ENCODE data around the gene DGKQ.

DNA sequence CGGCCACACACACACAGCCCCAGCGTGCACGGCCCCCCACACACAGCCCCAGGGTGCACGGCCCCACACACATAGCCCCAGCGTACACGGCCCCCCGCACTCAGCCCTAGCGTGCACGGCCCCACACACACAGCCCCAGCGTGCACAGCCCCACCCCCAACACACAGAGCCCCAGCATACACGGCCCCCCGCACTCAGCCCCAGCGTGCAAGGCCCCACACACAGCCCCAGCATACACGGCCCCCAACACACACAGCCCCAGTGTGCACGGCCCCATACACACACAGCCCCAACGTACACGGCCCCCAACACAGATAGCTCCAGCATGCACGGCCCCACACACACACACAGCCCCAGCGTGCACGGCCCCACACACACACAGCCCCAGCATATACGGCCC is 58.8 kb downstream of the DGKQ start:
- TF ChIP-seq, protein P1, sequence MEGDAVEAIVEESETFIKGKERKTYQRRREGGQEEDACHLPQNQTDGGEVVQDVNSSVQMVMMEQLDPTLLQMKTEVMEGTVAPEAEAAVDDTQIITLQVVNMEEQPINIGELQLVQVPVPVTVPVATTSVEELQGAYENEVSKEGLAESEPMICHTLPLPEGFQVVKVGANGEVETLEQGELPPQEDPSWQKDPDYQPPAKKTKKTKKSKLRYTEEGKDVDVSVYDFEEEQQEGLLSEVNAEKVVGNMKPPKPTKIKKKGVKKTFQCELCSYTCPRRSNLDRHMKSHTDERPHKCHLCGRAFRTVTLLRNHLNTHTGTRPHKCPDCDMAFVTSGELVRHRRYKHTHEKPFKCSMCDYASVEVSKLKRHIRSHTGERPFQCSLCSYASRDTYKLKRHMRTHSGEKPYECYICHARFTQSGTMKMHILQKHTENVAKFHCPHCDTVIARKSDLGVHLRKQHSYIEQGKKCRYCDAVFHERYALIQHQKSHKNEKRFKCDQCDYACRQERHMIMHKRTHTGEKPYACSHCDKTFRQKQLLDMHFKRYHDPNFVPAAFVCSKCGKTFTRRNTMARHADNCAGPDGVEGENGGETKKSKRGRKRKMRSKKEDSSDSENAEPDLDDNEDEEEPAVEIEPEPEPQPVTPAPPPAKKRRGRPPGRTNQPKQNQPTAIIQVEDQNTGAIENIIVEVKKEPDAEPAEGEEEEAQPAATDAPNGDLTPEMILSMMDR (IDR thresholded peaks at IDR 0.05; ENCODE audit: low read depth, low read length) = no peak
- no peak for TF ChIP-seq EZH2phosphoT487 (IDR thresholded peaks at IDR 0.05; ENCODE audit: low read depth)
